Type B pancreatic cell (in vitro differentiated cells): ENCODE data around the gene SLC2A4RG. TPM values are rescaled to one million over a fixed set of nuclear protein-coding genes. Genes with fewer than 3 reads are reported as not detected.

Experiments used
- DNase-seq: peaks from one replicate; pipeline ENCODE4 v3.0.0; 2021; ENCODE audit warnings: mixed read lengths; ENCODE audit not compliant: unreplicated experiment; ENCODE audit errors: extremely low spot score
- H3K27ac Mint-ChIP-seq: 2 replicates; pipeline ENCODE4 v1.8.0; 2021; ENCODE audit warnings: mild to moderate bottlenecking, mixed read lengths
- H3K27me3 Mint-ChIP-seq: 2 replicates; pipeline ENCODE4 v1.8.0; 2021; ENCODE audit warnings: mixed read lengths
- H3K36me3 Mint-ChIP-seq: 2 replicates; pipeline ENCODE4 v1.8.0; 2021; ENCODE audit warnings: mixed read lengths
- H3K4me1 Mint-ChIP-seq: one replicate; pipeline ENCODE4 v1.8.0; 2021; ENCODE audit warnings: mixed read lengths; ENCODE audit not compliant: unreplicated experiment
- H3K4me3 Mint-ChIP-seq: 2 replicates; pipeline ENCODE4 v1.8.0; 2021; ENCODE audit warnings: mild to moderate bottlenecking, mixed read lengths
- H3K9me3 Mint-ChIP-seq: 2 replicates; pipeline ENCODE4 v1.8.0; 2021; ENCODE audit warnings: mixed read lengths
- CTCF ChIP-seq: fragments of 200-600 bp; sonication (generic); conservative IDR thresholded peaks from 2 replicates; pipeline ENCODE4 v1.5.0; 2021; ENCODE audit warnings: antibody characterized with exemption, mild to moderate bottlenecking
- total RNA-seq: library from RNA; stranded (reverse); gene quantifications from 2 replicates; pipeline ENCODE4 v1.2.1, GENCODE V29; 2021; ENCODE audit warnings: low replicate concordance

SLC2A4RG gene
- total RNA-seq, 1 donor from 2014 or later = 75.6 TPM

- Mint-ChIP-seq H3K4me1 (no peaks in the 10 kb centered on the region), H3K9me3 (no peaks in the 10 kb centered on the region), H3K36me3 (peaks cover 4% of the 10 kb centered on the region), H3K27me3 (peaks cover 3% of the 10 kb centered on the region), H3K4me3 (no peak overlapping the region), H3K27ac (no peak overlapping the region)
- TF ChIP-seq CTCF = no peak
- DNase-seq = no peak
Measured at GRCh38 chr20:63733579-63734081, 5.9 kb upstream of the SLC2A4RG start.

- Mint-ChIP-seq H3K4me1 (no peaks in the 10 kb centered on the region), H3K36me3 (peaks cover 4% of the 10 kb centered on the region), H3K27ac (no peak overlapping the region), H3K27me3 (peaks cover 3% of the 10 kb centered on the region), H3K9me3 (no peaks in the 10 kb centered on the region), H3K4me3 (no peak overlapping the region)
- DNase-seq = no peak
- TF ChIP-seq CTCF = no peak
Measured at GRCh38 chr20:63734111-63734945, 5.2 kb upstream of the SLC2A4RG start.

- Mint-ChIP-seq H3K36me3 (peaks cover 4% of the 10 kb centered on the region), H3K4me3 (no peak overlapping the region), H3K27ac (no peak overlapping the region), H3K9me3 (no peaks in the 10 kb centered on the region), H3K27me3 (peaks cover 3% of the 10 kb centered on the region), H3K4me1 (no peaks in the 10 kb centered on the region)
- no peak for DNase-seq
- no peak for TF ChIP-seq CTCF
Measured at GRCh38 chr20:63734946-63735858, 4.4 kb upstream of the SLC2A4RG start.

GRCh38 chr20:63735859-63736718 lies 3.5 kb upstream of the SLC2A4RG start, which contains the start of gene LIME1:
Gene LIME1 (plus strand): TSS chr20:63736664. CDS start chr20:63737550, 886 bp downstream.
- TF ChIP-seq CTCF = no peak
- Mint-ChIP-seq H3K4me3 (peak within 1 kb of the TSS; percentile 54), H3K4me1 (no peaks in the 10 kb centered on the region), H3K27me3 (peaks cover 3% of the 10 kb centered on the region), H3K9me3 (no peaks in the 10 kb centered on the region), H3K36me3 (peaks cover 4% of the 10 kb centered on the region), H3K27ac (peak within 1 kb of the TSS; percentile 26)
- DNase-seq = no peak
